ENCODE data around the gene DGKH.

DNA sequence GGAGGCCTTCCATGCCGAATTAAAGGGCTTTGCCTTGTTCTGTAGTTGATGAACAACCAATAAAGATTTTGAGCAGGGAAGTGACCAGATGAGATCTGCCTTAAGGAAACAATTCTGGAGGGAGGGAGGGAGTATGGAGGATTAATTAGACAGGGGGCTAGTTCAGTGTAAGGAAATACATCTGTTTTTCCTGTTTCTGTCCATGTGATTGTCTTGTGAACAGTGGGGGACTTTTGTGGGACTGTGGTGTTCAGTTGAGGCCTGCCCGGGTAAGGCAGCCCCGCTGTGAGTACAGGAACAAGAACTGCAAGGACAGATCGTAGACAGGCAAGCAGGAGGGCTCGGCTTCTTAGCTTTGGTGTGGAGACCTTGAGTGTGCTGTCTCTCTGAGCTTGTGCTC is 59.0 kb downstream of the DGKH start:
- TF ChIP-seq, protein P1, sequence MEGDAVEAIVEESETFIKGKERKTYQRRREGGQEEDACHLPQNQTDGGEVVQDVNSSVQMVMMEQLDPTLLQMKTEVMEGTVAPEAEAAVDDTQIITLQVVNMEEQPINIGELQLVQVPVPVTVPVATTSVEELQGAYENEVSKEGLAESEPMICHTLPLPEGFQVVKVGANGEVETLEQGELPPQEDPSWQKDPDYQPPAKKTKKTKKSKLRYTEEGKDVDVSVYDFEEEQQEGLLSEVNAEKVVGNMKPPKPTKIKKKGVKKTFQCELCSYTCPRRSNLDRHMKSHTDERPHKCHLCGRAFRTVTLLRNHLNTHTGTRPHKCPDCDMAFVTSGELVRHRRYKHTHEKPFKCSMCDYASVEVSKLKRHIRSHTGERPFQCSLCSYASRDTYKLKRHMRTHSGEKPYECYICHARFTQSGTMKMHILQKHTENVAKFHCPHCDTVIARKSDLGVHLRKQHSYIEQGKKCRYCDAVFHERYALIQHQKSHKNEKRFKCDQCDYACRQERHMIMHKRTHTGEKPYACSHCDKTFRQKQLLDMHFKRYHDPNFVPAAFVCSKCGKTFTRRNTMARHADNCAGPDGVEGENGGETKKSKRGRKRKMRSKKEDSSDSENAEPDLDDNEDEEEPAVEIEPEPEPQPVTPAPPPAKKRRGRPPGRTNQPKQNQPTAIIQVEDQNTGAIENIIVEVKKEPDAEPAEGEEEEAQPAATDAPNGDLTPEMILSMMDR (conservative IDR thresholded peaks at IDR 0.05 in 1 of 2, IDR thresholded peaks at IDR 0.05 in 1 of 2; ENCODE audit: low read depth in 1 of 2, low read length in 2 of 2): no peak
- no peak for TF ChIP-seq EZH2 (IDR thresholded peaks at IDR 0.05; ENCODE audit: low read length, missing control alignments)

Measured in fibroblast of lung (primary cell).